Parathyroid adenoma (tissue), 2 donors: Measurements from ENCODE around the gene LMNA.

Source experiments
- H2AFZ ChIP-seq: fragments of 300-600 bp; sonication (generic); one replicate; pipeline ENCODE4 v1.7.0; 2017; ENCODE audit warnings: antibody characterized with exemption, mild to moderate bottlenecking
- H3K27ac ChIP-seq: fragments of 300-600 bp; sonication (generic); one replicate; pipeline ENCODE4 v1.7.0; 2017
- H3K27me3 ChIP-seq: fragments of 300-600 bp; sonication (generic); one replicate; pipeline ENCODE4 v1.7.0; 2017; ENCODE audit warnings: low read length; ENCODE audit not compliant: control insufficient read depth, insufficient read depth
- H3K36me3 ChIP-seq: fragments of 300-600 bp; sonication (generic); one replicate; pipeline ENCODE4 v1.7.0; 2017; ENCODE audit warnings: low read length; ENCODE audit not compliant: control insufficient read depth, insufficient read depth
- H3K4me1 ChIP-seq: fragments of 300-600 bp; sonication (generic); one replicate; pipeline ENCODE4 v1.7.0; 2017; ENCODE audit warnings: control low read depth
- H3K4me2 ChIP-seq: fragments of 300-600 bp; sonication (generic); one replicate; pipeline ENCODE4 v1.7.0; 2017; ENCODE audit warnings: low read length
- H3K4me3 ChIP-seq: fragments of 300-600 bp; sonication (generic); one replicate; pipeline ENCODE4 v1.7.0; 2017; ENCODE audit warnings: low read depth, low read length
- H3K79me2 ChIP-seq: fragments of 300-600 bp; sonication (generic); one replicate; pipeline ENCODE4 v1.7.0; 2017; ENCODE audit warnings: control low read depth
- H3K9ac ChIP-seq: fragments of 300-600 bp; sonication (generic); one replicate; pipeline ENCODE4 v1.7.0; 2017; ENCODE audit warnings: mild to moderate bottlenecking
- H3K9me3 ChIP-seq: fragments of 300-600 bp; sonication (generic); one replicate; pipeline ENCODE4 v1.7.0; 2017; ENCODE audit warnings: low read length; ENCODE audit not compliant: control insufficient read depth
- CTCF ChIP-seq: fragments of 300-600 bp; sonication (generic); IDR thresholded peaks from one replicate; pipeline ENCODE4 v1.7.0; 2017; ENCODE audit warnings: antibody characterized with exemption, mild to moderate bottlenecking
- donor health status: primary hyperparathyroidism.

LMNA gene

GRCh38 chr1:156128654-156129597 is 14.4 kb downstream of the LMNA start:
- H3K9ac ChIP-seq = no peak overlapping the region
- H3K27ac ChIP-seq = peak overlapping the region; percentile 80
- peaks cover under 1% of the 10 kb centered on the region for H3K4me1 ChIP-seq
- no peak for TF ChIP-seq CTCF
- H2AFZ ChIP-seq = no peak overlapping the region
- no peak overlapping the region for H3K4me3 ChIP-seq
- H3K27me3 ChIP-seq = no peaks in the 10 kb centered on the region
- no peaks in the 10 kb centered on the region for H3K36me3 ChIP-seq
- H3K79me2 ChIP-seq = peaks cover 9% of the 10 kb centered on the region
- no peaks in the 10 kb centered on the region for H3K9me3 ChIP-seq
- peak overlapping the region; percentile 26 for H3K4me2 ChIP-seq

- H3K4me2 ChIP-seq = peak overlapping the region; percentile 21
- H3K4me3 ChIP-seq = no peak overlapping the region
- H3K36me3 ChIP-seq = no peaks in the 10 kb centered on the region
- H3K9ac ChIP-seq = no peak overlapping the region
- peaks cover 4% of the 10 kb centered on the region for H3K79me2 ChIP-seq
- peak overlapping the region; percentile 80 for H3K27ac ChIP-seq
- no peaks in the 10 kb centered on the region for H3K27me3 ChIP-seq
- H3K4me1 ChIP-seq = no peaks in the 10 kb centered on the region
- TF ChIP-seq CTCF = peak; percentile 78
- no peaks in the 10 kb centered on the region for H3K9me3 ChIP-seq
- H2AFZ ChIP-seq = no peak overlapping the region
Measured at GRCh38 chr1:156129687-156130577, 15.4 kb downstream of the LMNA start.

- Histone ChIP-seq H3K27ac (peak overlapping the region; percentile 80), H3K36me3 (no peaks in the 10 kb centered on the region), H3K9me3 (no peaks in the 10 kb centered on the region), H3K9ac (no peak overlapping the region), H3K4me3 (no peak overlapping the region), H3K4me2 (peak overlapping the region; percentile 21), H3K79me2 (peaks cover 2% of the 10 kb centered on the region), H2AFZ (no peak overlapping the region), H3K27me3 (no peaks in the 10 kb centered on the region), H3K4me1 (no peaks in the 10 kb centered on the region)
- TF ChIP-seq CTCF = no peak
Measured at GRCh38 chr1:156130578-156130942, 16.0 kb downstream of the LMNA start.

- no peak overlapping the region for H3K4me2 ChIP-seq
- H3K4me3 ChIP-seq = no peak overlapping the region
- TF ChIP-seq CTCF = no peak
- H3K27me3 ChIP-seq = no peaks in the 10 kb centered on the region
- H3K9ac ChIP-seq = no peak overlapping the region
- no peak overlapping the region for H3K27ac ChIP-seq
- no peaks in the 10 kb centered on the region for H3K9me3 ChIP-seq
- no peaks in the 10 kb centered on the region for H3K36me3 ChIP-seq
- H3K79me2 ChIP-seq = peaks cover 2% of the 10 kb centered on the region
- H2AFZ ChIP-seq = no peak overlapping the region
- H3K4me1 ChIP-seq = no peaks in the 10 kb centered on the region
Measured at GRCh38 chr1:156134716-156135435, 20.4 kb downstream of the LMNA start.
